ENCODE measurements around the gene CRADD.

DNA sequence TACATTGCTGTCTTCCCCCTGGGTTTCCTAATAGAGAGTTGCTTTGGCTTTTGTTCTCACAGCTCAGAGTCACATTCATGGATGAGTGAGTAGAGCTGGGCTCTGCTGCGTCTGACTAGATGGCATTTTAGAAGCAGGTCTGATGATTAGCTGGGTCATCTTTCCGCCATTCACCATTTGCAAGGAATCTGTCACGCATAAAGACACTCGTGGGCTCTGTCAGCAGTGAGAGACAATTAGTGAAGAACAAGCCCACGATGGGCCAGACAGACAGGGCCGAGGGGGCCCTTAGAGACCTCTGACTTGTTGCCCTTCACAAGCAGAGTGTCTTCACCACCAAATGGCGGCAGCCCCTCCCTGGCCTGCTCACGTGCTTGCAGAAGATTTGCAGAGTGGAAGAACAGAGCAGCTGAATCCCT is 175.0 kb downstream of the CRADD start:
- no peak for TF ChIP-seq EZH2 (IDR thresholded peaks at IDR 0.05; ENCODE audit: insufficient read depth, poor library complexity, severe bottlenecking)
- TF ChIP-seq EZH2phosphoT487 (IDR thresholded peaks at IDR 0.05; ENCODE audit: insufficient read depth, low read depth) = no peak

Data from GM23248 (cell line).